Measurements from ENCODE around the gene STARD3. TPM values are rescaled to one million over a fixed set of nuclear protein-coding genes. Genes with fewer than 3 reads are reported as not detected.
"Not testable (repeated sequence)": the region's sequence is repeated elsewhere in the genome, so short reads cannot be mapped to it uniquely, and the experiment has no call there.

Gene STARD3
- polyA plus RNA-seq (2012; ENCODE audit: missing spikeins), result 14.4 TPM

- TF ChIP-seq POLR2AphosphoS5 (IDR thresholded peaks at IDR 0.05; ENCODE audit: low read depth, low read length) (peak; percentile 87), TAF1 (IDR thresholded peaks at IDR 0.05; ENCODE audit: borderline replicate concordance, low read depth, low read length) (peak; percentile 78), POLR2A (IDR thresholded peaks at IDR 0.05; ENCODE audit: low read depth, low read length) (peak; percentile 84)
- peak; percentile 97 for FAIRE-seq
- DNase-seq (ENCODE audit: insufficient read length), result peak; percentile 99
These were observed at the start of gene STARD3 for GRCh38 chr17:39636927-39637736. STARD3 (plus strand) TSS chr17:39637144; CDS start chr17:39653532, 16,388 bp downstream.

DNA sequence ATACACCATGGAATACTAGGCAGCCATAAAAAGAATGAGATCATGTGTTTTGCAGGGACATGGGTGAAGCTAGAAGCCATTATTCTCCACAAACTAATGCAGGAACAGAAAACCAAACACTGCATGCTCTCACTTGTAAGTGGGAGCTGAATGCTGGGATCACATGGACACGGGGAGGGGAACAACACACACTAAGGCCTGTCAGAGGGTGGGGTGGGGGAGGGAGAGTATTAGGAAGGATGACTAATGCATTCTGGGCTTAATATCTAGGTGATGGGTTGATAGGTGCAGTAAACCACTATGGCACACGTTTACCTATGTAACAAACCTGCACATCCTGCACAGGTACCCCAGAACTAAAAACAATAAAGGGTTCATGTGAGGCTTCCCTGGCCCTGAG lies 46.8 kb upstream of the STARD3 start:
- not testable (repeated sequence) for FAIRE-seq; DNase-seq (ENCODE audit: insufficient read length)

GRCh38 chr17:39591958-39592954 lies 44.7 kb upstream of the STARD3 start:
- no peak for DNase-seq (ENCODE audit: insufficient read length)
- no peak for FAIRE-seq
- TF ChIP-seq POLR2A (IDR thresholded peaks at IDR 0.05; ENCODE audit: low read depth, low read length) (no peak), TAF1 (IDR thresholded peaks at IDR 0.05; ENCODE audit: borderline replicate concordance, low read depth, low read length) (no peak), POLR2AphosphoS5 (IDR thresholded peaks at IDR 0.05; ENCODE audit: low read depth, low read length) (no peak)

GRCh38 chr17:39593371-39593770 lies 43.6 kb upstream of the STARD3 start:
- FAIRE-seq (no peak), DNase-seq (ENCODE audit: insufficient read length) (no peak)
- TF ChIP-seq POLR2AphosphoS5 (IDR thresholded peaks at IDR 0.05; ENCODE audit: low read depth, low read length) (no peak), TAF1 (IDR thresholded peaks at IDR 0.05; ENCODE audit: borderline replicate concordance, low read depth, low read length) (no peak), POLR2A (IDR thresholded peaks at IDR 0.05; ENCODE audit: low read depth, low read length) (no peak)

- FAIRE-seq, result no peak
- TF ChIP-seq POLR2AphosphoS5 (IDR thresholded peaks at IDR 0.05; ENCODE audit: low read depth, low read length) (no peak), TAF1 (IDR thresholded peaks at IDR 0.05; ENCODE audit: borderline replicate concordance, low read depth, low read length) (no peak), POLR2A (IDR thresholded peaks at IDR 0.05; ENCODE audit: low read depth, low read length) (no peak)
- no peak for DNase-seq (ENCODE audit: insufficient read length)
These were observed 41.6 kb upstream of the STARD3 start for GRCh38 chr17:39595294-39595693.

GRCh38 chr17:39595928-39596510 lies 40.9 kb upstream of the STARD3 start:
- DNase-seq (ENCODE audit: insufficient read length), result no peak
- no peak for FAIRE-seq
- TF ChIP-seq POLR2AphosphoS5 (IDR thresholded peaks at IDR 0.05; ENCODE audit: low read depth, low read length) (no peak), TAF1 (IDR thresholded peaks at IDR 0.05; ENCODE audit: borderline replicate concordance, low read depth, low read length) (no peak), POLR2A (IDR thresholded peaks at IDR 0.05; ENCODE audit: low read depth, low read length) (no peak)

DNA sequence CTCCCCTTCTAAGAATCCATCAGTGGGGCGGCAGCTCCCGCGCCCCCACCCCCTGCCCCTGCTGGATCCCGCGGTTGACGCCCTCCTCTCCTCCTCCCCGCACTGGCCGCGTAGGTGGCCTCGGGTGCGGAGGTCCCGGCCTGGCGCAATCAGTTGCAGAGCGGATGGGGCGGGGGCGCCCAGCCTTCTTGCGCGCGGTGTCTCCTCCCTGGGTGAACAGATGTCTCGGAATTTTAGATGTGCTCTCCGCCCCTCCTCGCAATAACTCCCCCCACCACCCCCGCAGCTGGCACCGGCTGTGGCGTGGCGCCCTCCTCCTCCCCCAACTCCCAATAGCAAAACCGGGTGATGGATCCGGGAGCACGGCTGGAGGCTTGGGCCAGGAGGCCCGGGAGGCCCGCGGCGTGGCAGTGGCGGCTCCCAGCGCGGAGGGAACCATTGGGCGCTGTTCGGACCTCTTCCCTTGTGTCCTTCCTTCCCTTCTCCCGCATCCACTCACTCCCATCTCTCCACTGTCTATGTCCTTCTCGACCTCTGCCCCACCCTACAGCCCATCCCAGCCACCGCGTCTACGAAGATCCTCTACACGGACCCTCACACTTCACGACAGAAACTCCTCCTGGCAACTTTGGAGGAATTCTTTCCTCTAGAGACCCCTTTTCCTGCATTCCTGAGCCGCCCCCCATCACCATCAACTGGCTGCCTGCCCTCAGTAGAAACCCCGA lies 40.2 kb upstream of the STARD3 start:
- DNase-seq (ENCODE audit: insufficient read length), result no peak
- no peak for TF ChIP-seq POLR2A (IDR thresholded peaks at IDR 0.05; ENCODE audit: low read depth, low read length)
- no peak for TF ChIP-seq TAF1 (IDR thresholded peaks at IDR 0.05; ENCODE audit: borderline replicate concordance, low read depth, low read length)
- no peak for TF ChIP-seq POLR2AphosphoS5 (IDR thresholded peaks at IDR 0.05; ENCODE audit: low read depth, low read length)
- no peak for FAIRE-seq

DNA sequence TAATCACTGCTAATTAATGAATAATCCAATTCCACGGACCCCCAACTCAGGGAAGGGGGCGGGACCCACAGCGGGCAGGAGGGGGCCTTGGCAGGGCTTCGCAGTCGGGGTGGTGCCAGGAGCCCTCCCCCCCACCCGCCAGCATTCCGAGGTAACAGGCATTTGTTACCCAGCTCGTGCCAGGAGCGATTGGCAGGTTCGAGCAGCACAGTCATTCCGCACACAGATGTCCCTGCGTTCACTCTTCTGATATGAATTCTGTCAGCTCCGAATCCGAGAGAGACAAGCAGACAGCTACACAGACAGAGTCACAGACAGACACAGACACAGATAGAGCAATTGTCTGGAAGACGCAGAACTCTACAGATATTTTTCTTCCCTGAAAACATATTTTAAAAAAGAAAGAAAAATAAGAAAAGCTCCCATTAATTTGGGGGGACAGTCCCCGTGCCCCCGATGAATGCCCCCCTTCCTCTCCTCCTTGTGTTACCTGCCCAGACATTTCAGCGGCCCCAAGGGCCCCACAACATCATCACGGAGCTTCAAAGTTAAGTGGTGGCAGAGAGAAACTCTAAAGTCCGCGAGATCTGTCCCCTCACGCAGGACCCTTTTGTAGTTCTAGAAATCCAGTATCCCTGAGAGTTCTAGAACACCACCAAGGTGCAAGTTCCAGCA lies 39.4 kb upstream of the STARD3 start:
- FAIRE-seq (no peak), DNase-seq (ENCODE audit: insufficient read length) (no peak)
- TF ChIP-seq POLR2A (IDR thresholded peaks at IDR 0.05; ENCODE audit: low read depth, low read length), result no peak
- TF ChIP-seq POLR2AphosphoS5 (IDR thresholded peaks at IDR 0.05; ENCODE audit: low read depth, low read length), result no peak
- TF ChIP-seq TAF1 (IDR thresholded peaks at IDR 0.05; ENCODE audit: borderline replicate concordance, low read depth, low read length), result no peak

- FAIRE-seq (no peak), DNase-seq (ENCODE audit: insufficient read length) (no peak)
- TF ChIP-seq POLR2A (IDR thresholded peaks at IDR 0.05; ENCODE audit: low read depth, low read length), result no peak
- no peak for TF ChIP-seq TAF1 (IDR thresholded peaks at IDR 0.05; ENCODE audit: borderline replicate concordance, low read depth, low read length)
- TF ChIP-seq POLR2AphosphoS5 (IDR thresholded peaks at IDR 0.05; ENCODE audit: low read depth, low read length), result no peak
These were observed 38.9 kb upstream of the STARD3 start for GRCh38 chr17:39598047-39598481.

DNA sequence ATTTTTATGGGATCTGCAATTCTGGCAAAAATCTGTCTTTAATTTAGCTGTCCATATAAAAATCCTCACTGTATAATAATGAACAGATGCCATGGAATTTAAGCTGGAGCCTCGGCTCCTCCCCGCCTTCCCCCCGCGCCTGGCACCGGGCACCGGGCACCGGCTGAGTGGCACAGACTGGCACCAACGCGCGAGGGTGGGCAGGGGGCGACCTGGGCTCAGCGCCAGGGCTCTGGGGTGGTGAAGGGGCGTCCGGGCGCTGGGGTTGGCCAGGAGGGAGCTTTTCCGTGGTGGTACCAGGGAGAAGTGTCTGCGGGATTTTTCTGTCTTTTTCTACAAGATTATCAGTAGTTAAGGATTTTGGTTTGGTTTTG lies 38.3 kb upstream of the STARD3 start:
- no peak for TF ChIP-seq POLR2AphosphoS5 (IDR thresholded peaks at IDR 0.05; ENCODE audit: low read depth, low read length)
- TF ChIP-seq POLR2A (IDR thresholded peaks at IDR 0.05; ENCODE audit: low read depth, low read length), result no peak
- TF ChIP-seq TAF1 (IDR thresholded peaks at IDR 0.05; ENCODE audit: borderline replicate concordance, low read depth, low read length), result no peak
- no peak for FAIRE-seq
- DNase-seq (ENCODE audit: insufficient read length), result no peak

Measured in GM12892 (cell line).